ENCODE results near the gene MSLN. TPM values are rescaled to one million over a fixed set of nuclear protein-coding genes. Genes with fewer than 3 reads are reported as not detected.
"Not testable (repeated sequence)": the region's sequence is repeated elsewhere in the genome, so short reads cannot be mapped to it uniquely, and the experiment has no call there.

The MSLN gene
- total RNA-seq, 2 experiments from 2014 or later, result not detected

- Mint-ChIP-seq H3K27me3 (peaks cover 2% of the 10 kb centered on the region), H3K4me1 (ENCODE audit: low read depth) (no peaks in the 10 kb centered on the region), H3K36me3 (no peaks in the 10 kb centered on the region), H3K27ac (no peak overlapping the region), H3K9me3 (no peaks in the 10 kb centered on the region), H3K4me3 (no peak overlapping the region)
- ChIA-PET CTCF (no interaction called here), POLR2A (no interaction called here)
- no peak for DNase-seq
- intact Hi-C loops (cut with micrococcal nuclease), result no loop called here
These were observed 14.8 kb downstream of the MSLN start for GRCh38 chr16:775236-775796.

DNA sequence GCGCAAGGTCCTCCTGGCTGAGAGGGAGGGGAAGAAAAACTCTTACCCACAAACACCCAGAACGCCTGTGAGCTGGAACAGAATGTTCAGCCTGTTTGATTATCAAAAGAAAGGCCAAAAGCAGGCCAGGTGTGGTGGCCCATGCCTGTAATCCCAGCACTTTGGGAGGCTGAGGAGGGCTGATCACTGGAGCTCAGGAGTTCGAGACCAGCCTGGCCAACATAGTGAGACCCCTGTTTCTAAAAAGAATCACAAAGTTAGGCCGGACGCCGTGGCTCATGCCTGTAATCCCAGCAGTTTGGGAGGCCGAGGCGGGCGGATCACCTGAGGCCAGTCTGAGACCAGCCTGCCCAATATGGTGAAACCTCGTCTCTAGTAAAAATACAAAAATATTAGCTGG is 15.8 kb downstream of the MSLN start:
- DNase-seq; H3K9me3 Mint-ChIP-seq; H3K4me1 Mint-ChIP-seq (ENCODE audit: low read depth); H3K4me3 Mint-ChIP-seq; intact Hi-C loops (cut with micrococcal nuclease); H3K27ac Mint-ChIP-seq; POLR2A ChIA-PET; H3K27me3 Mint-ChIP-seq; H3K36me3 Mint-ChIP-seq; CTCF ChIA-PET: not testable (repeated sequence)

GRCh38 chr16:776824-777223 is 16.3 kb downstream of the MSLN start:
- POLR2A ChIA-PET, result no interaction called here
- H3K4me3 Mint-ChIP-seq, result no peak overlapping the region
- intact Hi-C loops (cut with micrococcal nuclease), result no loop called here
- no peak for DNase-seq
- H3K27ac Mint-ChIP-seq, result no peak overlapping the region
- H3K36me3 Mint-ChIP-seq, result no peaks in the 10 kb centered on the region
- H3K27me3 Mint-ChIP-seq, result peaks cover 6% of the 10 kb centered on the region
- H3K4me1 Mint-ChIP-seq (ENCODE audit: low read depth), result no peaks in the 10 kb centered on the region
- no peaks in the 10 kb centered on the region for H3K9me3 Mint-ChIP-seq
- CTCF ChIA-PET, result no interaction called here

DNA sequence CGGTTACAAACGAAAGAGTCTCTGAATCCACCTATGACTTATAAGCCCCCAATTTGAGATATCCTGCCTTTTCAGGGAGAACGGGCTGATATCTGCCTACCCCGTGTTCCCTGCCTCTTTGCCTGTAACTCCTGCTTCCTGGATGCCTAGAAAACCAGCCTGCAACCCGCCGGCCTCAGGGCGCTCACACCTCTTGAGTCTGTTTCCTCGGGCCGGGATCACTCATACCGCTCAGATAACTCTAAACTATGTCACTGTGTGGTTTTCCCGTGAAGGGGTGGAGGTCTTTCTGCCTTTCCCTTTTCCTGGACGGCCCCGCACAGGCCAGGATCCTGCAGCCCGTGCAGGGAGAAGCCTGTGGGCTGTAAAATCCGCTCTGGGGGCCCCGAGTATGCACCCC is 17.3 kb downstream of the MSLN start:
- Mint-ChIP-seq H3K36me3 (no peaks in the 10 kb centered on the region), H3K4me3 (no peak overlapping the region), H3K4me1 (ENCODE audit: low read depth) (no peaks in the 10 kb centered on the region), H3K27ac (no peak overlapping the region), H3K9me3 (no peaks in the 10 kb centered on the region), H3K27me3 (peaks cover 6% of the 10 kb centered on the region)
- CTCF ChIA-PET, result no interaction called here
- intact Hi-C loops (cut with micrococcal nuclease), result no loop called here
- no peak for DNase-seq
- POLR2A ChIA-PET, result no interaction called here

- ChIA-PET CTCF (no interaction called here), POLR2A (no interaction called here)
- Mint-ChIP-seq H3K9me3 (no peaks in the 10 kb centered on the region), H3K4me1 (ENCODE audit: low read depth) (no peaks in the 10 kb centered on the region), H3K36me3 (no peaks in the 10 kb centered on the region), H3K4me3 (no peak overlapping the region), H3K27me3 (peaks cover 6% of the 10 kb centered on the region), H3K27ac (no peak overlapping the region)
- intact Hi-C loops (cut with micrococcal nuclease), result no loop called here
- no peak for DNase-seq
These were observed 17.9 kb downstream of the MSLN start for GRCh38 chr16:778447-778846.

DNA sequence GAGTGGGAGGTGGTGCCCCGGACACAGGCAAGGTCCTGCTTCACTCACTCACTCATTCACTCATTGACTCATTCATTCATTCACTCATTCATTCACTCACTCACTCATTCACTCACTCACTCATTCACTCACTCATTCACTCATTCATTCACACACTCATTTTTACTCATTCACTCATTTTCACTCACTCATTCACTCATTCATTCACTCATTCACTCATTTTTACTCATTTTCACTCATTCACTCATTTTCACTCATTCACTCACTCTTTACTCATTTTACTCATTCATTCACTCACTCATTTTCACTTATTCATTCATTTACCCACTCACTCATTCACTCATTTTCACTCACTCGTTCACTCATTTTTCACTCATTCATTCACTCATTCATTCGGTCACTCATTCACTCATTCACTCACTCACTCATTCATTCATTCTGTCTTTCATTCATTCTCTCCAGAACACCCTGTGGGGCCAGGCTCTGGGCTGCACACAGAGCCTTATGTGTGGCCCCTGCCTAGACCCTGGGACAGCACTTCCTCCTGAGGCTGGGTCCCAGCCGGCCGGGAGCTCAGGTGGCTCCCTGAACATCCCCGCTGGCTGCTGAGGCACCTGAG is 18.5 kb downstream of the MSLN start:
- CTCF ChIA-PET, result no interaction called here
- no peak overlapping the region for H3K4me3 Mint-ChIP-seq
- POLR2A ChIA-PET, result no interaction called here
- H3K4me1 Mint-ChIP-seq (ENCODE audit: low read depth), result no peaks in the 10 kb centered on the region
- intact Hi-C loops (cut with micrococcal nuclease), result no loop called here
- H3K36me3 Mint-ChIP-seq, result no peaks in the 10 kb centered on the region
- no peak overlapping the region for H3K27ac Mint-ChIP-seq
- H3K9me3 Mint-ChIP-seq, result no peaks in the 10 kb centered on the region
- no peak for DNase-seq
- peaks cover 6% of the 10 kb centered on the region for H3K27me3 Mint-ChIP-seq

DNA sequence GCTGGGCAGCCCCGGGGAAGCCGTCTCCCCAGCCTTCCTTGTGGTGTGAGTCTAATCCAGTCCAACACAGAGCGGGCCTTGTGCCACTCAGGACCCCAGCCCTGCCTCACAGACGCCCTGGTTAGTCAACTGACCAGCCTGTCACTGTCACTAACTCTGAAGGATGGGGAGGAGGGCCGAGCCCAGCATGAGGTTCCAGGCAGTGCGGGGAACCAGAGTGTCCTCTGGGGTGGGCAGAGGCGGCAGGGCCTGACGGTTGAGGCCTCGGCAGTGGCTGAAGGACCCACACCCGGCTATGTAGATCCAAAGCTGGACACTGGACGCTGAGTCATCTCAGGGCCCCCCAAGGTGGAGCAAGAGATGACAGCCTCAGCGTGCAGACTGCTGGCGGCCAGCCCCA is 19.0 kb downstream of the MSLN start:
- no peak for DNase-seq
- H3K27me3 Mint-ChIP-seq, result peaks cover 6% of the 10 kb centered on the region
- no peaks in the 10 kb centered on the region for H3K4me1 Mint-ChIP-seq (ENCODE audit: low read depth)
- ChIA-PET POLR2A (no interaction called here), CTCF (no interaction called here)
- H3K9me3 Mint-ChIP-seq, result no peaks in the 10 kb centered on the region
- H3K36me3 Mint-ChIP-seq, result no peaks in the 10 kb centered on the region
- intact Hi-C loops (cut with micrococcal nuclease), result no loop called here
- no peak overlapping the region for H3K27ac Mint-ChIP-seq
- H3K4me3 Mint-ChIP-seq, result no peak overlapping the region

DNA sequence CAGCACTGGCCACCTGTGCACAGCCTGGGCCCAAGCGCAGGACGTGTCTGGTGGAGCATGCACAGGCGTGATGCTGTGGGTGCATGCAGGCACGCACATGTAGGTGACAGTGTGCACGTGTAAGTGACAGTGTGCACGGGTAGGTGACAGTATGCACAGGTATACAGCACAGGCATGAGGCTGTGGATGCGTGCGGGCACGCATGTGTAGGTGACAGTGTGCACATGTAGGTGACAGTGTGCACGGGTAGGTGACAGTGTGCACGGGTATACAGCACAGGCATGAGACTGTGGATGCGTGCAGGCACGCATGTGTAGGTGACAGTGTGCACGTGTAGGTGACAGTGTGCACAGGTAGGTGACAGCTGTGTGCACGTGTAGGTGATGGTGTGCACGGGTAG is 19.8 kb downstream of the MSLN start:
- POLR2A ChIA-PET, result no interaction called here
- no peaks in the 10 kb centered on the region for H3K9me3 Mint-ChIP-seq
- peaks cover 6% of the 10 kb centered on the region for H3K27me3 Mint-ChIP-seq
- no peak overlapping the region for H3K4me3 Mint-ChIP-seq
- H3K36me3 Mint-ChIP-seq, result no peaks in the 10 kb centered on the region
- CTCF ChIA-PET, result interaction anchor here (0.8 kb wide), 1 partner anchor 68 kb away, joined by 3 read pairs; no protein-coding TSS in a partner anchor
- no peaks in the 10 kb centered on the region for H3K4me1 Mint-ChIP-seq (ENCODE audit: low read depth)
- no peak overlapping the region for H3K27ac Mint-ChIP-seq
- DNase-seq, result no peak
- intact Hi-C loops (cut with micrococcal nuclease), result no loop called here

GRCh38 chr16:781346-782010 is 20.9 kb downstream of the MSLN start:
- intact Hi-C loops (cut with micrococcal nuclease), result no loop called here
- no peak for DNase-seq
- H3K4me3 Mint-ChIP-seq, result no peak overlapping the region
- ChIA-PET POLR2A (no interaction called here), CTCF (interaction anchor here (1.6 kb wide), 1 partner anchor 69 kb away, joined by 4 read pairs; no protein-coding TSS in a partner anchor)
- no peaks in the 10 kb centered on the region for H3K9me3 Mint-ChIP-seq
- H3K36me3 Mint-ChIP-seq, result no peaks in the 10 kb centered on the region
- peaks cover 6% of the 10 kb centered on the region for H3K27me3 Mint-ChIP-seq
- H3K27ac Mint-ChIP-seq, result no peak overlapping the region
- no peaks in the 10 kb centered on the region for H3K4me1 Mint-ChIP-seq (ENCODE audit: low read depth)

DNA sequence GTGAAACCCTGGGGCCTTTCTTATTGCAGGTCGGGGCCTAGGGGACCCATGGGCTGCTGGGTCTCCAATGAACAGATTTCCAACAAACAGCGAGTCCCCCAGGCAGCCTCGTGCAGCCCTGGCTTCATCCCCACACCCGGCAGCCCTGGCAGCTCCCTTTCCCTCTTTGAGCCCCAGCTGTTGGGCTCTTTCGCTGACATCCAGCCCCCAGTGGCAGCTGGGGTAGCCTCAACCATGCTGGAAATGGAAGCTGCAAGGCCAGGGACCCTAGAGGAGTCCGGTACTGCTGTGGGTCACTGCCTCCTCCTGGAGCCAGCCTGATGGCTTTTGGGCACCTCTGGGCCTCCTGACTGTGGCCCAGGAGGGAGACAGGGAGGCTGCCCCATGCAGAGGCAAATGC is 21.7 kb downstream of the MSLN start:
- no peak overlapping the region for H3K27ac Mint-ChIP-seq
- intact Hi-C loops (cut with micrococcal nuclease), result no loop called here
- no peak overlapping the region for H3K4me3 Mint-ChIP-seq
- ChIA-PET CTCF (interaction anchor here (1.6 to 8.0 kb wide), 2 partner anchors 68 to 70 kb away, joined by 4 to 120 read pairs; partner anchors contain the start of gene METRN), POLR2A (no interaction called here)
- H3K36me3 Mint-ChIP-seq, result no peaks in the 10 kb centered on the region
- peaks cover 6% of the 10 kb centered on the region for H3K27me3 Mint-ChIP-seq
- H3K4me1 Mint-ChIP-seq (ENCODE audit: low read depth), result peaks cover 2% of the 10 kb centered on the region
- no peak for DNase-seq
- no peaks in the 10 kb centered on the region for H3K9me3 Mint-ChIP-seq

GRCh38 chr16:782766-783403 is 22.4 kb downstream of the MSLN start:
- peaks cover 2% of the 10 kb centered on the region for H3K4me1 Mint-ChIP-seq (ENCODE audit: low read depth)
- ChIA-PET POLR2A (no interaction called here), CTCF (interaction anchor here (1.5 to 8.0 kb wide), 2 partner anchors 63 to 69 kb away, joined by 8 to 120 read pairs; partner anchors contain the start of genes ANTKMT and METRN)
- intact Hi-C loops (cut with micrococcal nuclease), result no loop called here
- H3K27ac Mint-ChIP-seq, result no peak overlapping the region
- H3K27me3 Mint-ChIP-seq, result peaks cover 3% of the 10 kb centered on the region
- no peak for DNase-seq
- H3K4me3 Mint-ChIP-seq, result no peak overlapping the region
- H3K36me3 Mint-ChIP-seq, result no peaks in the 10 kb centered on the region
- H3K9me3 Mint-ChIP-seq, result no peaks in the 10 kb centered on the region

GRCh38 chr16:783404-784161 is 23.0 kb downstream of the MSLN start:
- Mint-ChIP-seq H3K9me3 (no peaks in the 10 kb centered on the region), H3K36me3 (no peaks in the 10 kb centered on the region), H3K27me3 (peaks cover 3% of the 10 kb centered on the region), H3K27ac (no peak overlapping the region), H3K4me1 (ENCODE audit: low read depth) (peaks cover 2% of the 10 kb centered on the region), H3K4me3 (no peak overlapping the region)
- intact Hi-C loops (cut with micrococcal nuclease), result loop anchor here (2.0 kb wide), 1 partner anchor 43 kb away; the partner anchor contains the start of gene CIAO3
- ChIA-PET POLR2A (interaction anchor here (1.1 kb wide), 1 partner anchor 77 kb away, joined by 3 read pairs; no protein-coding TSS in a partner anchor), CTCF (interaction anchor here (1.5 to 8.0 kb wide), 3 partner anchors 63 to 88 kb away, joined by 5 to 120 read pairs (median 8); partner anchors contain the start of genes ANTKMT and METRN)
- DNase-seq, result no peak

Data from activated CD4-positive, alpha-beta memory T cell treated with anti-CD3 and anti-CD28 coated beads for 36 hours (primary cell).